GM12878 (cell line): ENCODE measurements around the gene TCF7L1. TPM values are rescaled to one million over a fixed set of nuclear protein-coding genes. Genes with fewer than 3 reads are reported as not detected.

Source experiments
- ATAC-seq: fragments of 200-7000 bp; cut with Tn5 transposase; 3 replicates; pipeline ENCODE4 v1.9.1; 2020; ENCODE audit warnings: mild to moderate bottlenecking, moderate library complexity
- BruUV-seq: library from RNA; stranded (reverse); fragments of 400-500 nt; replicated peaks from 2 replicates; lab custom pipeline; 2021; lab: Mats Ljungman, UMichigan
- CTCF ChIA-PET: fragments of 300-600 bp; sonication (Branson Sonifier 250); formaldehyde crosslinking; extraction: SDS; loops from one replicate; lab custom pipeline; 2021; ENCODE audit warnings: inconsistent platforms; lab: Yijun Ruan, JAX
- POLR2A ChIA-PET: fragments of 350-600 bp; formaldehyde crosslinking; extraction: SDS; loops from one replicate; lab custom pipeline; 2021; ENCODE audit warnings: inconsistent platforms; lab: Charles Lee
- RAD21 ChIA-PET: fragments of 300-600 bp; sonication (Branson Sonifier 250); formaldehyde crosslinking; loops from one replicate; lab custom pipeline; 2023; ENCODE audit warnings: antibody characterized with exemption; ENCODE audit not compliant: unreplicated experiment; lab: Charles Lee
- SMC1A ChIA-PET: fragments of 300-600 bp; sonication (Branson Sonifier 250); formaldehyde crosslinking; loops from one replicate; lab custom pipeline; 2023; ENCODE audit not compliant: unreplicated experiment, uncharacterized antibody; lab: Charles Lee
- DNase-seq: peaks from one replicate; pipeline ENCODE4 v3.0.0-alpha.2; 2011; ENCODE audit warnings: low read depth, low spot score
- FAIRE-seq: peaks from 3 replicates; lab custom pipeline; 2011; peaks lifted over from hg19 to GRCh38; lab: Jason Lieb, UNC
- H2AFZ ChIP-seq: 2 replicates; pipeline ENCODE4 v1.6.0; 2011; ENCODE audit warnings: low read depth, low read length, control low read depth; ENCODE audit not compliant: control insufficient read depth
- H3K27ac ChIP-seq: 2 replicates; pipeline ENCODE4 v1.5.1; 2011; ENCODE audit warnings: control low read depth; ENCODE audit not compliant: control insufficient read depth, insufficient read depth
- H3K27me3 ChIP-seq, 2 experiments: replicated peaks in 1 of 2; 2 replicates each; pipeline versions ENCODE4 v1.6.0 to v1.6.1; 2011; ENCODE audit warnings: low read length in 1 of 2; ENCODE audit not compliant: control insufficient read depth in 2 of 2, insufficient read depth in 2 of 2
- H3K36me3 ChIP-seq, 2 experiments: 2 replicates each; pipeline ENCODE4 v1.5.1; 2011; ENCODE audit warnings: low read length in 1 of 2; ENCODE audit not compliant: control insufficient read depth in 2 of 2, insufficient read depth in 2 of 2
- H3K4me1 ChIP-seq: 2 replicates; pipeline ENCODE4 v1.6.1; 2011; ENCODE audit warnings: mild to moderate bottlenecking, low read length, moderate library complexity, mixed read lengths; ENCODE audit not compliant: control insufficient read depth, insufficient read depth
- H3K4me2 ChIP-seq: 2 replicates; pipeline ENCODE4 v1.6.0; 2011; ENCODE audit warnings: control low read depth; ENCODE audit not compliant: control insufficient read depth, insufficient read depth
- H3K4me3 ChIP-seq: fragments of 200-600 bp; sonication (generic); 2 replicates; pipeline ENCODE4 v1.5.1; 2016
- H3K79me2 ChIP-seq: 2 replicates; pipeline ENCODE4 v1.6.0; 2011; ENCODE audit warnings: low read length; ENCODE audit not compliant: control insufficient read depth, insufficient read depth
- H3K9ac ChIP-seq: 2 replicates; pipeline ENCODE4 v1.8.0; 2011; ENCODE audit warnings: low read length, control low read depth, mixed read lengths; ENCODE audit not compliant: control insufficient read depth, insufficient read depth
- H3K9me3 ChIP-seq: replicated peaks from 3 replicates; pipeline ENCODE4 v1.5.1; 2011; ENCODE audit warnings: mild to moderate bottlenecking, low read length; ENCODE audit not compliant: control insufficient read depth, insufficient read depth
- H4K20me1 ChIP-seq: 2 replicates; pipeline ENCODE4 v1.6.0; 2011; ENCODE audit not compliant: control insufficient read depth, insufficient read depth
- ATF7 ChIP-seq: fragments of 450-650 bp; IDR thresholded peaks from 2 replicates; pipeline ENCODE4 v1.6.1; 2016; ENCODE audit warnings: low read depth, mild to moderate bottlenecking
- BACH1 ChIP-seq: fragments of 450-650 bp; IDR thresholded peaks from 2 replicates; pipeline ENCODE4 v1.6.1; 2017; ENCODE audit warnings: mild to moderate bottlenecking, borderline replicate concordance
- CEBPB ChIP-seq, 2 experiments: fragments of 150-350 bp in 1 of 2; IDR thresholded peaks; 2 replicates each; pipeline ENCODE4 v1.6.1; 2012 to 2014; ENCODE audit warnings: low read depth in 2 of 2, low read length in 2 of 2, borderline replicate concordance in 1 of 2, inconsistent platforms in 1 of 2
- CHD2 ChIP-seq: IDR thresholded peaks from 2 replicates; pipeline ENCODE4 v1.6.1; 2011; ENCODE audit warnings: low read depth, low read length, improper control_type of control experiment, borderline replicate concordance
- CHD4 ChIP-seq: fragments of 200-600 bp; sonication (generic); IDR thresholded peaks from 2 replicates; pipeline ENCODE4 v1.6.1; 2016; ENCODE audit warnings: mild to moderate bottlenecking
- CTCF ChIP-seq, 3 experiments: IDR thresholded peaks in 2 of 3; conservative IDR thresholded peaks in 1 of 3; 2 replicates each; pipeline ENCODE4 v1.5.1; 2011; ENCODE audit warnings: low read depth in 3 of 3, low read length in 3 of 3, mild to moderate bottlenecking in 3 of 3, control low read depth in 2 of 3, moderate library complexity in 2 of 3, inconsistent platforms in 1 of 3, mixed read lengths in 1 of 3; ENCODE audit not compliant: control insufficient read depth in 2 of 3, insufficient read depth in 1 of 3; ENCODE audit errors: extremely low read depth in 1 of 3
- EP300 ChIP-seq, 2 experiments: fragments of 150-350 bp in 1 of 2; IDR thresholded peaks; 2 replicates each; pipeline ENCODE4 v1.6.1; 2011 to 2012; ENCODE audit warnings: low read depth in 2 of 2, low read length in 2 of 2, borderline replicate concordance in 1 of 2, improper control_type of control experiment in 1 of 2, inconsistent platforms in 1 of 2; ENCODE audit not compliant: control insufficient read depth in 1 of 2
- JUNB ChIP-seq: IDR thresholded peaks from 2 replicates; pipeline ENCODE4 v1.6.1; 2016; ENCODE audit warnings: antibody characterized with exemption, mild to moderate bottlenecking
- NR2F1 ChIP-seq: fragments of 450-650 bp; conservative IDR thresholded peaks from 2 replicates; pipeline ENCODE4 v1.6.1; 2017; ENCODE audit warnings: mild to moderate bottlenecking
- PAX5 ChIP-seq: IDR thresholded peaks from 2 replicates; pipeline ENCODE4 v1.6.1; 2011; ENCODE audit warnings: low read depth, low read length, borderline replicate concordance
- RCOR1 ChIP-seq: conservative IDR thresholded peaks from 2 replicates; pipeline ENCODE4 v1.6.1; 2012; ENCODE audit warnings: low read depth, low read length, improper control_type of control experiment
- TAF1 ChIP-seq: IDR thresholded peaks from 2 replicates; pipeline ENCODE4 v1.6.1; 2011; ENCODE audit warnings: mild to moderate bottlenecking, low read depth, low read length, borderline replicate concordance
- TCF7 ChIP-seq: IDR thresholded peaks from 2 replicates; pipeline ENCODE4 v1.6.1; 2014; ENCODE audit warnings: antibody characterized with exemption, borderline replicate concordance
- ZNF687 ChIP-seq: fragments of 450-650 bp; IDR thresholded peaks from 2 replicates; pipeline ENCODE4 v1.6.1; 2017; ENCODE audit warnings: mild to moderate bottlenecking, moderate library complexity
- WGBS: methylation state at CpG from one replicate; pipeline ENCODE4 v1.1.6; 2016; ENCODE audit warnings: low lambda C conversion rate; ENCODE audit not compliant: insufficient replicate concordance, insufficient coverage; ENCODE audit errors: missing lambda C conversion rate; 5-methylcytosine and 5-hydroxymethylcytosine counted together
- in situ Hi-C: fragments of 300-500 bp; cut with MboI; formaldehyde crosslinking; loops from 9 replicates; pipeline ENCODE4 v1.14.3; 2018; ENCODE audit warnings: mixed read lengths
- intact Hi-C: fragments of 100-400 bp; cut with micrococcal nuclease; formaldehyde crosslinking; loops from one replicate; pipeline ENCODE4 v1.14.2; 2022; ENCODE audit not compliant: unreplicated experiment
- polyA plus RNA-seq, 11 experiments: library from polyadenylated mRNA; depleted of rRNA in 4 of 11; unstranded in 6 of 11; stranded (reverse) in 5 of 11; fragments of >200 nt; fragmentation: Nextera tagmentation in 4 of 11; fragmentation: Illumina TruSeq in 1 of 11; extraction: Ambion mirVana in 4 of 11; extraction: Trizol in 1 of 11; gene quantifications; 1 replicate in 1 of 11; 2 replicates in 10 of 11; pipeline versions ENCODE4 v1.2.1 to v1.2.3, GENCODE V29; 2011 to 2016; ENCODE audit warnings: inconsistent platforms in 2 of 11, missing spikeins in 2 of 11, low read depth in 1 of 11
- total RNA-seq, 4 experiments: library from RNA; depleted of rRNA in 3 of 4; stranded (reverse); fragments of >200 nt in 3 of 4; fragmentation: Illumina TruSeq in 1 of 4; extraction: Trizol in 1 of 4; gene quantifications; 2 replicates each; pipeline versions ENCODE4 v1.2.1 to v1.2.3, GENCODE V29; 2013 to 2021
- TF ChIP-seq, protein P1 (sequence below): IDR thresholded peaks from 2 replicates; pipeline ENCODE4 v1.6.1; 2012; ENCODE audit warnings: low read length, inconsistent platforms
- TF ChIP-seq, protein P2 (sequence below): fragments of 450-650 bp; IDR thresholded peaks from 2 replicates; pipeline ENCODE4 v1.6.1; 2014; ENCODE audit warnings: mild to moderate bottlenecking

The TCF7L1 gene
- total and polyA plus RNA-seq, 10 of the 15 experiments (the other 5 are each of a cell fraction or from before 2014, with no cell fraction given) = 0.03 to 0.11 (median 0.10) TPM; not detected in 7

DNA sequence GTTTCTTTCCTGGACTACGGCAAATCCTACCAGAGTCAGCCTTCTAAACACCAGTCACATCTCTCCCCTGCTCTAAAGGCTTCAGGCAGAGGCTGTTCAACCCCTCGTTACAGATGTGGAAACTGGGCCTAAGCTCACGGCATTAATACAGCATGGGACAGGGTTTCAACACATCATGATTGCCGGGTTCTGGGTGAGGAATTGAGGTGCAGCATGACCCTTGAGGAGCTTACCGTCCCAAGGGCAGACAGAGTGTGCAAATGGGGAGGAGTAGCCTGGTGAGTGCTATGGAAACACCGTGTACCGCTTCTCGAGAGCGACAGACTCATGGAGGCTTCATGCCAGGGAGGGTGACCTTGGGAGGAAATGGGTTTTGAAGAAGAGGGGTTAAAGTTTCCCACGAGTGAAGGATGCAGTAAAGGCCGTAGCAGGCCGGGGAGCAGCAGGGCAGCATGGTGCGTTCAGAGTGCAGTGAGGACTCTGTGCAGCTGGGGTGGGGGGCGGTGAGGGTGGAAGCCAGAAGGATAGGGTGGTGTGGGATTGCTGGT, 143.5 kb downstream of the TCF7L1 start:
- DNase-seq = no peak
- Histone ChIP-seq H3K4me2 (no peak overlapping the region), H3K4me1 (no peaks in the 10 kb centered on the region), H4K20me1 (no peaks in the 10 kb centered on the region), H3K9ac (no peak overlapping the region), H3K27me3 (peaks cover 7 to 8% of the 10 kb centered on the region in 2 experiments; a peak in 3 of 4 replicates), H3K79me2 (no peaks in the 10 kb centered on the region), H3K36me3 (no peaks in the 10 kb centered on the region), H3K27ac (no peak overlapping the region), H2AFZ (no peak overlapping the region), H3K9me3 (no peaks in the 10 kb centered on the region), H3K4me3 (no peak overlapping the region)
- no peak for ATAC-seq
- no peak for FAIRE-seq
- SMC1A ChIA-PET = no interaction called here
- RAD21 ChIA-PET = no interaction called here
- WGBS = 45% methylated on average over 14 of the region's 14 CpGs
- CTCF ChIA-PET = interaction anchor here (1.7 to 2.6 kb wide), 2 partner anchors 10 to 24 kb away, joined by 6 to 13 read pairs; no protein-coding TSS in a partner anchor
- POLR2A ChIA-PET = no interaction called here
- BruUV-seq = no TSS peak
- in situ Hi-C loops (no loop called here), intact Hi-C loops (no loop called here)
- TF ChIP-seq CTCF (IDR thresholded peaks at IDR 0.05 in 2 of 3, conservative IDR thresholded peaks at IDR 0.05 in 1 of 3; ENCODE audit: control insufficient read depth in 2 of 3, extremely low read depth in 1 of 3, insufficient read depth in 1 of 3, low read depth in 3 of 3, low read length in 3 of 3) = no peak
- no peak for TF ChIP-seq JUNB
- no peak for TF ChIP-seq PAX5
- no peak for TF ChIP-seq TCF7
- TF ChIP-seq NR2F1 = no peak
- TF ChIP-seq, protein P1, sequence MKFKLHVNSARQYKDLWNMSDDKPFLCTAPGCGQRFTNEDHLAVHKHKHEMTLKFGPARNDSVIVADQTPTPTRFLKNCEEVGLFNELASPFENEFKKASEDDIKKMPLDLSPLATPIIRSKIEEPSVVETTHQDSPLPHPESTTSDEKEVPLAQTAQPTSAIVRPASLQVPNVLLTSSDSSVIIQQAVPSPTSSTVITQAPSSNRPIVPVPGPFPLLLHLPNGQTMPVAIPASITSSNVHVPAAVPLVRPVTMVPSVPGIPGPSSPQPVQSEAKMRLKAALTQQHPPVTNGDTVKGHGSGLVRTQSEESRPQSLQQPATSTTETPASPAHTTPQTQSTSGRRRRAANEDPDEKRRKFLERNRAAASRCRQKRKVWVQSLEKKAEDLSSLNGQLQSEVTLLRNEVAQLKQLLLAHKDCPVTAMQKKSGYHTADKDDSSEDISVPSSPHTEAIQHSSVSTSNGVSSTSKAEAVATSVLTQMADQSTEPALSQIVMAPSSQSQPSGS = no peak
- no peak for TF ChIP-seq RCOR1
- TF ChIP-seq ZNF687 = no peak
- TF ChIP-seq, protein P2, sequence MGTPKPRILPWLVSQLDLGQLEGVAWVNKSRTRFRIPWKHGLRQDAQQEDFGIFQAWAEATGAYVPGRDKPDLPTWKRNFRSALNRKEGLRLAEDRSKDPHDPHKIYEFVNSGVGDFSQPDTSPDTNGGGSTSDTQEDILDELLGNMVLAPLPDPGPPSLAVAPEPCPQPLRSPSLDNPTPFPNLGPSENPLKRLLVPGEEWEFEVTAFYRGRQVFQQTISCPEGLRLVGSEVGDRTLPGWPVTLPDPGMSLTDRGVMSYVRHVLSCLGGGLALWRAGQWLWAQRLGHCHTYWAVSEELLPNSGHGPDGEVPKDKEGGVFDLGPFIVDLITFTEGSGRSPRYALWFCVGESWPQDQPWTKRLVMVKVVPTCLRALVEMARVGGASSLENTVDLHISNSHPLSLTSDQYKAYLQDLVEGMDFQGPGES = no peak
- no peak for TF ChIP-seq CEBPB (IDR thresholded peaks at IDR 0.05; ENCODE audit: borderline replicate concordance in 1 of 2, low read depth in 2 of 2, low read length in 2 of 2)
- TF ChIP-seq BACH1 = no peak
- no peak for TF ChIP-seq TAF1
- no peak for TF ChIP-seq CHD4
- no peak for TF ChIP-seq EP300 (IDR thresholded peaks at IDR 0.05; ENCODE audit: borderline replicate concordance in 1 of 2, control insufficient read depth in 1 of 2, low read depth in 2 of 2, low read length in 2 of 2)
- no peak for TF ChIP-seq CHD2
- TF ChIP-seq ATF7 = no peak
